ENCODE measurements around the gene SEPTIN1. TPM values are rescaled to one million over a fixed set of nuclear protein-coding genes. Genes with fewer than 3 reads are reported as not detected.
"Not testable (repeated sequence)": the region's sequence is repeated elsewhere in the genome, so short reads cannot be mapped to it uniquely, and the experiment has no call there.

The SEPTIN1 gene
- total and polyA plus RNA-seq, 2 donors (not counting 1 experiment from before 2014, with no cell fraction given) = 0.17 TPM; not detected in 1

- Histone ChIP-seq H3K4me3 (replicated peaks in 1 of 4; ENCODE audit: control extremely low read depth in 1 of 4, insufficient read depth in 1 of 4, low read depth in 3 of 4, low read length in 4 of 4) (no peak overlapping the region), H3K79me2 (ENCODE audit: control insufficient read depth, insufficient read depth, low read length) (no peaks in the 10 kb centered on the region), H3K4me2 (ENCODE audit: extremely low read depth, insufficient read depth, low read length) (no peak overlapping the region), H4K20me1 (ENCODE audit: control insufficient read depth, extremely low read depth, insufficient read depth, low read length) (no peaks in the 10 kb centered on the region), H3K27ac (ENCODE audit: insufficient read depth, low read length) (no peak overlapping the region), H2AFZ (ENCODE audit: low read length) (no peak overlapping the region), H3K9me3 (ENCODE audit: control insufficient read depth, insufficient read depth, low read depth, low read length) (no peaks in the 10 kb centered on the region), H3K9ac (ENCODE audit: insufficient read depth, low read length) (no peak overlapping the region), H3K27me3 (ENCODE audit: control insufficient read depth, insufficient read depth, low read length) (no peaks in the 10 kb centered on the region), H3K4me1 (ENCODE audit: control insufficient read depth, extremely low read depth, insufficient read depth, low read length) (peaks cover 14% of the 10 kb centered on the region), H3K36me3 (ENCODE audit: control insufficient read depth, insufficient read depth, low read length) (peaks cover 7% of the 10 kb centered on the region)
- no peak for TF ChIP-seq EZH2 (IDR thresholded peaks at IDR 0.05; ENCODE audit: low read length, missing control alignments)
- TF ChIP-seq, protein P1, sequence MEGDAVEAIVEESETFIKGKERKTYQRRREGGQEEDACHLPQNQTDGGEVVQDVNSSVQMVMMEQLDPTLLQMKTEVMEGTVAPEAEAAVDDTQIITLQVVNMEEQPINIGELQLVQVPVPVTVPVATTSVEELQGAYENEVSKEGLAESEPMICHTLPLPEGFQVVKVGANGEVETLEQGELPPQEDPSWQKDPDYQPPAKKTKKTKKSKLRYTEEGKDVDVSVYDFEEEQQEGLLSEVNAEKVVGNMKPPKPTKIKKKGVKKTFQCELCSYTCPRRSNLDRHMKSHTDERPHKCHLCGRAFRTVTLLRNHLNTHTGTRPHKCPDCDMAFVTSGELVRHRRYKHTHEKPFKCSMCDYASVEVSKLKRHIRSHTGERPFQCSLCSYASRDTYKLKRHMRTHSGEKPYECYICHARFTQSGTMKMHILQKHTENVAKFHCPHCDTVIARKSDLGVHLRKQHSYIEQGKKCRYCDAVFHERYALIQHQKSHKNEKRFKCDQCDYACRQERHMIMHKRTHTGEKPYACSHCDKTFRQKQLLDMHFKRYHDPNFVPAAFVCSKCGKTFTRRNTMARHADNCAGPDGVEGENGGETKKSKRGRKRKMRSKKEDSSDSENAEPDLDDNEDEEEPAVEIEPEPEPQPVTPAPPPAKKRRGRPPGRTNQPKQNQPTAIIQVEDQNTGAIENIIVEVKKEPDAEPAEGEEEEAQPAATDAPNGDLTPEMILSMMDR (conservative IDR thresholded peaks at IDR 0.05 in 1 of 2, IDR thresholded peaks at IDR 0.05 in 1 of 2; ENCODE audit: low read depth in 1 of 2, low read length in 2 of 2) = no peak
- no peak for DNase-seq (ENCODE audit: low read depth in 2 of 2)
Observed at GRCh38 chr16:30397776-30398660, 15.7 kb upstream of the SEPTIN1 start.

DNA sequence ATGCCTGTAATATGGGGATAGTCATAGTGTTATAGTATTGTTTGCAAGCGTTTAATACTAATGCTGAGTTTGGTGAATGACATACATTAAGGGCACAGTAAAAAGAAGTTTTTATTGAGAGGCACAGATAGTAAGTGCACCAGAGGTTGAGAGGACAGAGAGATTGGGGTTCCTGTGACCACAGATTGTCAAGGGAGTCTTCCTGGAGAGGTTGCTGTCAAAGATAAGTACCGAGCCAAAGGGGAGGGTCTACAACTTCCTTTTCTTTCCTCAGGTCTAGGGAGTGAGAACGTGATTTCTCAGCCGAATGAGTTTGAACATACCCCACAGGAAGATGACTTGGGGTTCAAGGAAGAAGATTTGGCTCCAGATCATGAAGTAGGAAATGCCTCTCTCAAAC lies 14.7 kb upstream of the SEPTIN1 start:
- TF ChIP-seq EZH2 (IDR thresholded peaks at IDR 0.05; ENCODE audit: low read length, missing control alignments) = no peak
- TF ChIP-seq, protein P1 (conservative IDR thresholded peaks at IDR 0.05 in 1 of 2, IDR thresholded peaks at IDR 0.05 in 1 of 2; ENCODE audit: low read depth in 1 of 2, low read length in 2 of 2) = no peak
- no peak overlapping the region for H3K4me3 ChIP-seq (replicated peaks in 1 of 4; ENCODE audit: control extremely low read depth in 1 of 4, insufficient read depth in 1 of 4, low read depth in 3 of 4, low read length in 4 of 4)
- DNase-seq (ENCODE audit: low read depth in 2 of 2) = no peak
- no peak overlapping the region for H3K4me2 ChIP-seq (ENCODE audit: extremely low read depth, insufficient read depth, low read length)
- peaks cover 14% of the 10 kb centered on the region for H3K4me1 ChIP-seq (ENCODE audit: control insufficient read depth, extremely low read depth, insufficient read depth, low read length)
- H3K9me3 ChIP-seq (ENCODE audit: control insufficient read depth, insufficient read depth, low read depth, low read length) = no peaks in the 10 kb centered on the region
- H3K27ac ChIP-seq (ENCODE audit: insufficient read depth, low read length) = no peak overlapping the region
- peaks cover 7% of the 10 kb centered on the region for H3K36me3 ChIP-seq (ENCODE audit: control insufficient read depth, insufficient read depth, low read length)
- H3K27me3 ChIP-seq (ENCODE audit: control insufficient read depth, insufficient read depth, low read length) = no peaks in the 10 kb centered on the region
- H3K79me2 ChIP-seq (ENCODE audit: control insufficient read depth, insufficient read depth, low read length) = no peaks in the 10 kb centered on the region
- no peak overlapping the region for H3K9ac ChIP-seq (ENCODE audit: insufficient read depth, low read length)
- H4K20me1 ChIP-seq (ENCODE audit: control insufficient read depth, extremely low read depth, insufficient read depth, low read length) = no peaks in the 10 kb centered on the region
- no peak overlapping the region for H2AFZ ChIP-seq (ENCODE audit: low read length)

GRCh38 chr16:30396627-30397026 lies 14.3 kb upstream of the SEPTIN1 start:
- not testable (repeated sequence) for H3K9ac ChIP-seq (ENCODE audit: insufficient read depth, low read length); H2AFZ ChIP-seq (ENCODE audit: low read length); H4K20me1 ChIP-seq (ENCODE audit: control insufficient read depth, extremely low read depth, insufficient read depth, low read length); H3K79me2 ChIP-seq (ENCODE audit: control insufficient read depth, insufficient read depth, low read length); H3K27me3 ChIP-seq (ENCODE audit: control insufficient read depth, insufficient read depth, low read length); H3K9me3 ChIP-seq (ENCODE audit: control insufficient read depth, insufficient read depth, low read depth, low read length); H3K27ac ChIP-seq (ENCODE audit: insufficient read depth, low read length); DNase-seq (ENCODE audit: low read depth in 2 of 2); H3K36me3 ChIP-seq (ENCODE audit: control insufficient read depth, insufficient read depth, low read length)
- H3K4me1 ChIP-seq (ENCODE audit: control insufficient read depth, extremely low read depth, insufficient read depth, low read length) = peaks cover 14% of the 10 kb centered on the region
- H3K4me2 ChIP-seq (ENCODE audit: extremely low read depth, insufficient read depth, low read length) = peak overlapping the region; percentile 84
- H3K4me3 ChIP-seq (replicated peaks in 1 of 4; ENCODE audit: control extremely low read depth in 1 of 4, insufficient read depth in 1 of 4, low read depth in 3 of 4, low read length in 4 of 4) = peak overlapping the region in 1 of 4 experiments; percentile 73

Data from fibroblast of lung (primary cell).